HEK293 (cell line): ENCODE results near the gene SBF2.
A peak's percentile ranks its signal among the peaks of the same experiment; 100 is the strongest.

Source experiments
- CTCF ChIA-PET: fragments of 350-600 bp; formaldehyde crosslinking; extraction: SDS; loops from one replicate; lab custom pipeline; 2021; ENCODE audit warnings: antibody characterized with exemption; lab: Yijun Ruan, JAX
- POLR2A ChIA-PET: fragments of 300-600 bp; formaldehyde crosslinking; extraction: SDS; loops from one replicate; lab custom pipeline; 2020; ENCODE audit warnings: antibody characterized with exemption, inconsistent platforms; lab: Yijun Ruan, JAX
- H3K27ac ChIP-seq: fragments of 200-500 bp; sonication (Bioruptor generic); 2 replicates; pipeline ENCODE4 v1.5.1; 2014; ENCODE audit warnings: low read depth, low read length, control low read depth, inconsistent platforms; ENCODE audit errors: extremely low read depth
- H3K36me3 ChIP-seq, 2 experiments: fragments of 200-500 bp in 1 of 2; sonication (Bioruptor generic) in 1 of 2; 1 replicate in 1 of 2; 2 replicates in 1 of 2; pipeline ENCODE4 v1.5.1; 2014 to 2017; ENCODE audit warnings: inconsistent platforms in 2 of 2, low read length in 2 of 2; ENCODE audit not compliant: control insufficient read depth in 2 of 2, insufficient read depth in 1 of 2
- H3K4me1 ChIP-seq: fragments of 200-500 bp; sonication (Bioruptor generic); 2 replicates; pipeline ENCODE4 v1.5.1; 2014; ENCODE audit warnings: mild to moderate bottlenecking, low read length, inconsistent platforms; ENCODE audit not compliant: control insufficient read depth, insufficient read depth
- H3K4me3 ChIP-seq: 2 replicates; pipeline ENCODE4 v1.5.1; 2011; ENCODE audit warnings: low read depth, mild to moderate bottlenecking, control low read depth, low read length, moderate library complexity
- H3K9me3 ChIP-seq: fragments of 200-500 bp; sonication (Bioruptor generic); 2 replicates; pipeline ENCODE4 v1.5.1; 2014; ENCODE audit warnings: low read depth, low read length, inconsistent platforms; ENCODE audit not compliant: control insufficient read depth, insufficient read depth
- HOXD13 ChIP-seq: sonication (generic); formaldehyde crosslinking; IDR thresholded peaks from 2 replicates; pipeline ENCODE4 v1.8.0; 2022; ENCODE audit warnings: missing genetic modification reagents, borderline replicate concordance
- KLF10 ChIP-seq: fragments of 450-650 bp; IDR thresholded peaks from 2 replicates; pipeline ENCODE4 v1.5.1; 2018; ENCODE audit warnings: missing biosample characterization, mild to moderate bottlenecking, missing genetic modification characterization
- OVOL3 ChIP-seq: fragments of 450-650 bp; formaldehyde crosslinking; IDR thresholded peaks from 2 replicates; pipeline ENCODE4 v1.5.1; 2016; ENCODE audit warnings: missing biosample characterization, missing genetic modification characterization
- SETDB1 ChIP-seq: IDR thresholded peaks from one replicate; pipeline ENCODE4 v1.6.1; 2017; ENCODE audit warnings: mild to moderate bottlenecking, low read length, moderate library complexity, mixed read lengths; ENCODE audit not compliant: insufficient read length
- ZBTB8A ChIP-seq: fragments of 450-650 bp; formaldehyde crosslinking; IDR thresholded peaks from 2 replicates; pipeline ENCODE4 v1.5.1; 2016; ENCODE audit warnings: missing biosample characterization, missing genetic modification characterization
- ZEB2 ChIP-seq: fragments of 450-650 bp; formaldehyde crosslinking; IDR thresholded peaks from 2 replicates; pipeline ENCODE4 v1.5.1; 2016; ENCODE audit warnings: missing biosample characterization, missing genetic modification characterization
- ZNF311 ChIP-seq: fragments of 450-650 bp; formaldehyde crosslinking; IDR thresholded peaks from 2 replicates; pipeline ENCODE4 v1.5.1; 2017; ENCODE audit warnings: missing biosample characterization, missing genetic modification characterization, borderline replicate concordance
- ZNF394 ChIP-seq: fragments of 450-650 bp; formaldehyde crosslinking; IDR thresholded peaks from 2 replicates; pipeline ENCODE4 v1.5.1; 2016; ENCODE audit warnings: missing biosample characterization, missing genetic modification characterization, mild to moderate bottlenecking, moderate library complexity, borderline replicate concordance
- ZNF529 ChIP-seq: fragments of 450-650 bp; formaldehyde crosslinking; IDR thresholded peaks from 2 replicates; pipeline ENCODE4 v1.5.1; 2017; ENCODE audit warnings: missing genetic modification characterization, missing biosample characterization; ENCODE audit not compliant: insufficient replicate concordance
- ZNF549 ChIP-seq: fragments of 450-650 bp; IDR thresholded peaks from 2 replicates; pipeline ENCODE4 v1.5.1; 2018; ENCODE audit warnings: missing biosample characterization, missing genetic modification characterization, mild to moderate bottlenecking, inconsistent platforms, moderate library complexity
- ZNF561 ChIP-seq: fragments of 450-650 bp; IDR thresholded peaks from 2 replicates; pipeline ENCODE4 v1.5.1; 2018; ENCODE audit warnings: missing biosample characterization, missing genetic modification characterization, borderline replicate concordance
- ZNF596 ChIP-seq: fragments of 450-650 bp; IDR thresholded peaks from 2 replicates; pipeline ENCODE4 v1.5.0; 2018; ENCODE audit warnings: missing biosample characterization, mild to moderate bottlenecking, missing genetic modification characterization, moderate library complexity
- ZNF677 ChIP-seq: fragments of 450-650 bp; IDR thresholded peaks from 2 replicates; pipeline ENCODE4 v1.5.0; 2018; ENCODE audit warnings: missing biosample characterization, mild to moderate bottlenecking, missing genetic modification characterization, moderate library complexity
- ZSCAN30 ChIP-seq: fragments of 450-650 bp; IDR thresholded peaks from 2 replicates; pipeline ENCODE4 v1.5.1; 2018; ENCODE audit warnings: missing biosample characterization, mild to moderate bottlenecking, missing genetic modification characterization, moderate library complexity
- TF ChIP-seq, protein P1 (sequence below): fragments of 450-650 bp; formaldehyde crosslinking; IDR thresholded peaks from 2 replicates; pipeline ENCODE4 v1.5.1; 2016; ENCODE audit warnings: missing biosample characterization, missing genetic modification characterization
- TF ChIP-seq, protein P2 (sequence below): fragments of 450-650 bp; formaldehyde crosslinking; IDR thresholded peaks from 2 replicates; pipeline ENCODE4 v1.5.1; 2016; ENCODE audit warnings: missing biosample characterization, missing genetic modification characterization, borderline replicate concordance
- TF ChIP-seq, protein P3 (sequence below): fragments of 450-650 bp; formaldehyde crosslinking; IDR thresholded peaks from 2 replicates; pipeline ENCODE4 v1.5.1; 2016; ENCODE audit warnings: missing biosample characterization, missing genetic modification characterization, low read depth
- TF ChIP-seq, protein P4 (sequence below): fragments of 450-650 bp; formaldehyde crosslinking; IDR thresholded peaks from 2 replicates; pipeline ENCODE4 v1.5.1; 2016; ENCODE audit warnings: missing biosample characterization, missing genetic modification characterization
- TF ChIP-seq, protein P5 (sequence below): fragments of 450-650 bp; formaldehyde crosslinking; IDR thresholded peaks from 2 replicates; pipeline ENCODE4 v1.5.1; 2016; ENCODE audit warnings: missing biosample characterization, missing genetic modification characterization
- TF ChIP-seq, protein P6 (sequence below): fragments of 450-650 bp; formaldehyde crosslinking; IDR thresholded peaks from 2 replicates; pipeline ENCODE4 v1.5.1; 2016; ENCODE audit warnings: missing biosample characterization, missing genetic modification characterization

SBF2 gene

DNA sequence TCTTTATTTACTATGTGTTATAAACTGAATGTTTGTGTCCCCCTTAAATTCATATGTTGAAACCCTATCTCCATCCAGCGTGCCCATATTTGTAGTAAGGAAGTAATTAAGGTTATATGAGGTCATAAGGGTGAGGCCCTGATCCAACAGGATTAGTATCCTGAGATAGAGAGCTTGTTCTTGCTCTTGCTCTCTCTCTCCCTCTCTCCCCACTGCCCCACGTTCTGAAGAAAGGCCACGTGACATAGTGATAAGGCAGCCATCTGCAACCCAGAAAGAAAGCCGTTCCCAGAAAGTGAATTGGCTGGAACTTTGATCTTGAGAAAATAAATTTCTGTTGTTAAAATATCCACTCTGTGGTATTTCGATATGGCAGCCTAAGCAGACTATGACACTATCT lies 417.7 kb downstream of the SBF2 start:
- no peak for TF ChIP-seq KLF10 (tag by site-specific recombination)
- peak; percentile 72 for TF ChIP-seq SETDB1
- TF ChIP-seq, all 188 proteins: peak for 1
- Histone ChIP-seq H3K4me1 (no peaks in the 10 kb centered on the region), H3K4me3 (no peak overlapping the region), H3K27ac (no peak overlapping the region), H3K9me3 (no peaks in the 10 kb centered on the region), H3K36me3 (no peaks in the 10 kb centered on the region)
- ChIA-PET POLR2A (no interaction called here), CTCF (interaction anchor here (0.6 kb wide), 1 partner anchor 859 kb away, joined by 3 read pairs; no protein-coding TSS in a partner anchor)

DNA sequence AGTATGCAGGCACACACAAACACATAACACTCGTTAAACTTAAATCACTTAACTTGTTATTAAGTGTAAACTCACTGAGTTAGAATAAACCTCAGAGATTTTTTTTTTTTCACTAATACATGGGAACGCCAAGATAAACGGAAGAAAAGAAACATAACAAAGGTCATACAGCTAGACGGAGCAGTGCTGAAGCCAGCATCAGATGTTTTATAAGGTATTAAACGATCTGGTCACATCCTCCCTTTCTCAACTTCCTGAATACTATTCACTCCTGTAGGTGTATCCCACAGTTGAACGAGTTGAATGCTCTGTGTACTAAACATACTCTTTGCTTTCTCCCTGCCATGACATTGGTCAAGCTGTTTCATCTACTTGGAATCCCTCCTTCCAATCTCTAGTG lies 418.2 kb downstream of the SBF2 start:
- Histone ChIP-seq H3K4me3 (no peak overlapping the region), H3K36me3 (no peaks in the 10 kb centered on the region), H3K9me3 (no peaks in the 10 kb centered on the region), H3K27ac (no peak overlapping the region), H3K4me1 (no peaks in the 10 kb centered on the region)
- POLR2A ChIA-PET, result no interaction called here
- CTCF ChIA-PET, result interaction anchor here (0.6 kb wide), 1 partner anchor 860 kb away, joined by 3 read pairs; no protein-coding TSS in a partner anchor
- TF ChIP-seq ZNF549 (tag by site-specific recombination), result no peak
- no peak for TF ChIP-seq ZNF596 (tag by site-specific recombination)
- TF ChIP-seq, protein P1, sequence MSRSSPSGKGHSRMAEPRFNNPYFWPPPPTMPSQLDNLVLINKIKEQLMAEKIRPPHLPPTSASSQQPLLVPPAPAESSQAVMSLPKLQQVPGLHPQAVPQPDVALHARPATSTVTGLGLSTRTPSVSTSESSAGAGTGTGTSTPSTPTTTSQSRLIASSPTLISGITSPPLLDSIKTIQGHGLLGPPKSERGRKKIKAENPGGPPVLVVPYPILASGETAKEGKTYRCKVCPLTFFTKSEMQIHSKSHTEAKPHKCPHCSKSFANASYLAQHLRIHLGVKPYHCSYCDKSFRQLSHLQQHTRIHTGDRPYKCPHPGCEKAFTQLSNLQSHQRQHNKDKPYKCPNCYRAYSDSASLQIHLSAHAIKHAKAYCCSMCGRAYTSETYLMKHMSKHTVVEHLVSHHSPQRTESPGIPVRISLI (tag by site-specific recombination), result no peak
- TF ChIP-seq, protein P2, sequence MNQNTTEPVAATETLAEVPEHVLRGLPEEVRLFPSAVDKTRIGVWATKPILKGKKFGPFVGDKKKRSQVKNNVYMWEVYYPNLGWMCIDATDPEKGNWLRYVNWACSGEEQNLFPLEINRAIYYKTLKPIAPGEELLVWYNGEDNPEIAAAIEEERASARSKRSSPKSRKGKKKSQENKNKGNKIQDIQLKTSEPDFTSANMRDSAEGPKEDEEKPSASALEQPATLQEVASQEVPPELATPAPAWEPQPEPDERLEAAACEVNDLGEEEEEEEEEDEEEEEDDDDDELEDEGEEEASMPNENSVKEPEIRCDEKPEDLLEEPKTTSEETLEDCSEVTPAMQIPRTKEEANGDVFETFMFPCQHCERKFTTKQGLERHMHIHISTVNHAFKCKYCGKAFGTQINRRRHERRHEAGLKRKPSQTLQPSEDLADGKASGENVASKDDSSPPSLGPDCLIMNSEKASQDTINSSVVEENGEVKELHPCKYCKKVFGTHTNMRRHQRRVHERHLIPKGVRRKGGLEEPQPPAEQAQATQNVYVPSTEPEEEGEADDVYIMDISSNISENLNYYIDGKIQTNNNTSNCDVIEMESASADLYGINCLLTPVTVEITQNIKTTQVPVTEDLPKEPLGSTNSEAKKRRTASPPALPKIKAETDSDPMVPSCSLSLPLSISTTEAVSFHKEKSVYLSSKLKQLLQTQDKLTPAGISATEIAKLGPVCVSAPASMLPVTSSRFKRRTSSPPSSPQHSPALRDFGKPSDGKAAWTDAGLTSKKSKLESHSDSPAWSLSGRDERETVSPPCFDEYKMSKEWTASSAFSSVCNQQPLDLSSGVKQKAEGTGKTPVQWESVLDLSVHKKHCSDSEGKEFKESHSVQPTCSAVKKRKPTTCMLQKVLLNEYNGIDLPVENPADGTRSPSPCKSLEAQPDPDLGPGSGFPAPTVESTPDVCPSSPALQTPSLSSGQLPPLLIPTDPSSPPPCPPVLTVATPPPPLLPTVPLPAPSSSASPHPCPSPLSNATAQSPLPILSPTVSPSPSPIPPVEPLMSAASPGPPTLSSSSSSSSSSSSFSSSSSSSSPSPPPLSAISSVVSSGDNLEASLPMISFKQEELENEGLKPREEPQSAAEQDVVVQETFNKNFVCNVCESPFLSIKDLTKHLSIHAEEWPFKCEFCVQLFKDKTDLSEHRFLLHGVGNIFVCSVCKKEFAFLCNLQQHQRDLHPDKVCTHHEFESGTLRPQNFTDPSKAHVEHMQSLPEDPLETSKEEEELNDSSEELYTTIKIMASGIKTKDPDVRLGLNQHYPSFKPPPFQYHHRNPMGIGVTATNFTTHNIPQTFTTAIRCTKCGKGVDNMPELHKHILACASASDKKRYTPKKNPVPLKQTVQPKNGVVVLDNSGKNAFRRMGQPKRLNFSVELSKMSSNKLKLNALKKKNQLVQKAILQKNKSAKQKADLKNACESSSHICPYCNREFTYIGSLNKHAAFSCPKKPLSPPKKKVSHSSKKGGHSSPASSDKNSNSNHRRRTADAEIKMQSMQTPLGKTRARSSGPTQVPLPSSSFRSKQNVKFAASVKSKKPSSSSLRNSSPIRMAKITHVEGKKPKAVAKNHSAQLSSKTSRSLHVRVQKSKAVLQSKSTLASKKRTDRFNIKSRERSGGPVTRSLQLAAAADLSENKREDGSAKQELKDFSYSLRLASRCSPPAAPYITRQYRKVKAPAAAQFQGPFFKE (tag by site-specific recombination), result no peak
- TF ChIP-seq, protein P3, sequence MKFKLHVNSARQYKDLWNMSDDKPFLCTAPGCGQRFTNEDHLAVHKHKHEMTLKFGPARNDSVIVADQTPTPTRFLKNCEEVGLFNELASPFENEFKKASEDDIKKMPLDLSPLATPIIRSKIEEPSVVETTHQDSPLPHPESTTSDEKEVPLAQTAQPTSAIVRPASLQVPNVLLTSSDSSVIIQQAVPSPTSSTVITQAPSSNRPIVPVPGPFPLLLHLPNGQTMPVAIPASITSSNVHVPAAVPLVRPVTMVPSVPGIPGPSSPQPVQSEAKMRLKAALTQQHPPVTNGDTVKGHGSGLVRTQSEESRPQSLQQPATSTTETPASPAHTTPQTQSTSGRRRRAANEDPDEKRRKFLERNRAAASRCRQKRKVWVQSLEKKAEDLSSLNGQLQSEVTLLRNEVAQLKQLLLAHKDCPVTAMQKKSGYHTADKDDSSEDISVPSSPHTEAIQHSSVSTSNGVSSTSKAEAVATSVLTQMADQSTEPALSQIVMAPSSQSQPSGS (tag by site-specific recombination), result no peak
- no peak for TF ChIP-seq ZNF394 (tag by site-specific recombination)
- TF ChIP-seq, protein P4, sequence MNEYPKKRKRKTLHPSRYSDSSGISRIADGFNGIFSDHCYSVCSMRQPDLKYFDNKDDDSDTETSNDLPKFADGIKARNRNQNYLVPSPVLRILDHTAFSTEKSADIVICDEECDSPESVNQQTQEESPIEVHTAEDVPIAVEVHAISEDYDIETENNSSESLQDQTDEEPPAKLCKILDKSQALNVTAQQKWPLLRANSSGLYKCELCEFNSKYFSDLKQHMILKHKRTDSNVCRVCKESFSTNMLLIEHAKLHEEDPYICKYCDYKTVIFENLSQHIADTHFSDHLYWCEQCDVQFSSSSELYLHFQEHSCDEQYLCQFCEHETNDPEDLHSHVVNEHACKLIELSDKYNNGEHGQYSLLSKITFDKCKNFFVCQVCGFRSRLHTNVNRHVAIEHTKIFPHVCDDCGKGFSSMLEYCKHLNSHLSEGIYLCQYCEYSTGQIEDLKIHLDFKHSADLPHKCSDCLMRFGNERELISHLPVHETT (tag by site-specific recombination), result no peak
- no peak for TF ChIP-seq ZNF311
- TF ChIP-seq, protein P5, sequence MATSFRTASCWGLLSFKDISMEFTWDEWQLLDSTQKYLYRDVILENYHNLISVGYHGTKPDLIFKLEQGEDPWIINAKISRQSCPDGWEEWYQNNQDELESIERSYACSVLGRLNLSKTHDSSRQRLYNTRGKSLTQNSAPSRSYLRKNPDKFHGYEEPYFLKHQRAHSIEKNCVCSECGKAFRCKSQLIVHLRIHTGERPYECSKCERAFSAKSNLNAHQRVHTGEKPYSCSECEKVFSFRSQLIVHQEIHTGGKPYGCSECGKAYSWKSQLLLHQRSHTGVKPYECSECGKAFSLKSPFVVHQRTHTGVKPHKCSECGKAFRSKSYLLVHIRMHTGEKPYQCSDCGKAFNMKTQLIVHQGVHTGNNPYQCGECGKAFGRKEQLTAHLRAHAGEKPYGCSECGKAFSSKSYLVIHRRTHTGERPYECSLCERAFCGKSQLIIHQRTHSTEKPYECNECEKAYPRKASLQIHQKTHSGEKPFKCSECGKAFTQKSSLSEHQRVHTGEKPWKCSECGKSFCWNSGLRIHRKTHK (tag by site-specific recombination), result no peak
- no peak for TF ChIP-seq ZNF529 (tag by site-specific recombination)
- no peak for TF ChIP-seq ZSCAN30 (tag by site-specific recombination)
- no peak for TF ChIP-seq ZEB2 (tag by site-specific recombination)
- TF ChIP-seq ZNF677, result no peak
- TF ChIP-seq OVOL3 (tag by site-specific recombination), result no peak
- TF ChIP-seq ZNF561, result no peak
- TF ChIP-seq, protein P6, sequence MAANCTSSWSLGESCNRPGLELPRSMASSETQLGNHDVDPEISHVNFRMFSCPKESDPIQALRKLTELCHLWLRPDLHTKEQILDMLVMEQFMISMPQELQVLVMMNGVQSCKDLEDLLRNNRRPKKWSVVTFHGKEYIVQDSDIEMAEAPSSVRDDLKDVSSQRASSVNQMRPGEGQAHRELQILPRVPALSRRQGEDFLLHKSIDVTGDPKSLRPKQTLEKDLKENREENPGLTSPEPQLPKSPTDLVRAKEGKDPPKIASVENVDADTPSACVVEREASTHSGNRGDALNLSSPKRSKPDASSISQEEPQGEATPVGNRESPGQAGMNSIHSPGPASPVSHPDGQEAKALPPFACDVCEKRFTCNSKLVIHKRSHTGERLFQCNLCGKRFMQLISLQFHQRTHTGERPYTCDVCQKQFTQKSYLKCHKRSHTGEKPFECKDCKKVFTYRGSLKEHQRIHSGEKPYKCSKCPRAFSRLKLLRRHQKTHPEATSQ (tag by site-specific recombination), result no peak
- TF ChIP-seq HOXD13 (CRISPR knock-in tag), result no peak
- no peak for TF ChIP-seq ZBTB8A (tag by site-specific recombination)
